HUDEP-2 (cell line): ENCODE data around the gene TMEM184C.

Experiments
- DNase-seq, 76 experiments: peaks; one replicate each; lab custom pipeline; 2025; ENCODE audit not compliant: unreplicated experiment in 76 of 76; lab: John Stamatoyannopoulos, UW

The TMEM184C gene

DNA sequence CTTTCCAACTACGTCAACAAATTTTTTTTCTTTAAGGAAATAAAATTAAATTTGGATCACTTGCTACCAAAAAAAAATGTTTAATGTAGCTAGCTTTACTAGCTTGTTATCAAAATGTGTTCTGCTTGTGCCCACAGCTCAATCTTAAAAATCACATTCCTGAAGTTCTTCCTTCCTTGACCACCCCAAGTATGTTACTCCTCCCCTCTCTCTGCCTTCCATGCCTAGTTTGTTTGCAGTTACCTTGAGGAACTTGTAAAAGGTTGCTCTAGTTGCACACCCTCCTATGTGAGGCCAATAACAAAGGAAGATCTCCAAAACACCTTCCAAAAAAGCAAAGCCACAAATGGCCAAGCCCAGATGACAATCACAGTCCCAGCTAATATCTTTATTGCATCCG lies 19.6 kb upstream of the TMEM184C start:
- no peak for DNase-seq

DNA sequence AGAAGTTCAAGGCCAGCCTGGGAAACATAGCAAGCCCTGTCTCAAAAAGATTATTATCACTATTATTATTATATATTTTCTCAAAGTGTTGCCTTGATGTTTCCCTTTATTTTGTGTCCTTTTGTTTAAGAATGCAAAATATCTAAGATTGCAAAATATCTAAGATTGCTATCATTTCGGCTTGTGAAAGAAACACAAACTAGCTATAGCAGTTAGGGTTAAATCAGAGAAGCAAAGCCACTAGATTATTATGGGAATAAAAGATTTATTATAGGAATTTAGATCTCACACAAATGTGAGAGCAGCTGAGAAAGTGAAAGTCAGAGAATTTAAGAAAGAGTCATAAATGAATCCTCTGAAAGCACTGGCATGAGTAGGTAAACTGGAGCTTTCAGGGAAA lies 18.0 kb upstream of the TMEM184C start:
- no peak for DNase-seq

- DNase-seq, result no peak
Measured at GRCh38 chr4:147599769-147600168, 17.4 kb upstream of the TMEM184C start.

GRCh38 chr4:147605499-147605898 lies 11.7 kb upstream of the TMEM184C start:
- no peak for DNase-seq

DNA sequence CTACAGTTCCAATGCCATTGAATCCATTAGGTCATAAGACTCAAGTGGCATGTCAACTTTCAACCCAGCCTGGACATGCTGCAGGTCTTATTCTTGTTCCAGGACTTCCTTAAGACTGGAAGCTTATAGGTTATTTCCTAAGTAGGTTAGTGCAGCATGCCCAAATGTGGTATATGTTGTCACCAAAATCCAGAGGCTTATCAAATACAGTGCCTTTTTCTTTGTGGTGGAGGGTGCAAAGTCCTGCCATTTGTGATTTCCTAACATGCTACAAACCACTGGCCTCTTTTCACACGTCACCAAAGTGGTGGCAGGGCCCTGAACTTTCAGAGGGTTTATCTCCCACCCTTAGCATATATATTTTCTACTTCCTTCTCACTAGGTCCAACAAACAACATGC lies 9.7 kb upstream of the TMEM184C start:
- DNase-seq, result no peak

DNA sequence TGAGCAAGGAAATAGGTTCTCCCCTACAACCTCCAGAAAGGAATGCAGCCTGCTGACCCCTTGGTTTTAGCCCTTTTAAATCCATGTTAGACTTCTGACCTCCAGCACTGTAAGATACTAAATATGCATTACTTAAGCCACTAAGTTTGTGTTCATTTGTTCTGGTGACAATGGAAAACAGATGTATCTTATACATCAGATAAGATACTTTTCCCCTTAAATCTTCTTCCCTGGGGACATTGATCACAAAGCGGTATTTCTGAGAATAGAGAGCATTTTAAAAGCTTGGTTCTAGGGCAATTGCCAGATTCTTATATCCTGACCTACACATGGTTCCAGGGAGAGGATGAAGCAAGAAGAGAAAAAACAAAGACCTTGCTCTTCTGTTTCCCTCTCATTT lies 6.5 kb upstream of the TMEM184C start:
- DNase-seq, result no peak

DNA sequence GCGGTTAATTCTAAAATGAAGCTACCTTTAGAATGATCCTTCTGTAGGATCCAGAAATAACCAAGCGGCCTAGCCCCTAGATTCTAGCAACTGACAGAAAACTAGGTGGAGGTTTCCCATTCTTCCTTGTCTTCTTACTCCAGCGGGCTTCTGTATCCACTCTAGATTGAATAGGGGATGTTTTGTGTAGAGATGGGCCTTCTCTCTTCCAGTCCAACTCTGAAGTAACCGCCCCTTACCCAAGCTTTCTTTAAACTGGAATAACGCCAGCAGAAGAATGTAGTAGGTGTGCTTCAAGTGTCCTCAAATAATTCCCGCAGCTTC lies 386 bp upstream of the TMEM184C start:
- no peak for DNase-seq

DNA sequence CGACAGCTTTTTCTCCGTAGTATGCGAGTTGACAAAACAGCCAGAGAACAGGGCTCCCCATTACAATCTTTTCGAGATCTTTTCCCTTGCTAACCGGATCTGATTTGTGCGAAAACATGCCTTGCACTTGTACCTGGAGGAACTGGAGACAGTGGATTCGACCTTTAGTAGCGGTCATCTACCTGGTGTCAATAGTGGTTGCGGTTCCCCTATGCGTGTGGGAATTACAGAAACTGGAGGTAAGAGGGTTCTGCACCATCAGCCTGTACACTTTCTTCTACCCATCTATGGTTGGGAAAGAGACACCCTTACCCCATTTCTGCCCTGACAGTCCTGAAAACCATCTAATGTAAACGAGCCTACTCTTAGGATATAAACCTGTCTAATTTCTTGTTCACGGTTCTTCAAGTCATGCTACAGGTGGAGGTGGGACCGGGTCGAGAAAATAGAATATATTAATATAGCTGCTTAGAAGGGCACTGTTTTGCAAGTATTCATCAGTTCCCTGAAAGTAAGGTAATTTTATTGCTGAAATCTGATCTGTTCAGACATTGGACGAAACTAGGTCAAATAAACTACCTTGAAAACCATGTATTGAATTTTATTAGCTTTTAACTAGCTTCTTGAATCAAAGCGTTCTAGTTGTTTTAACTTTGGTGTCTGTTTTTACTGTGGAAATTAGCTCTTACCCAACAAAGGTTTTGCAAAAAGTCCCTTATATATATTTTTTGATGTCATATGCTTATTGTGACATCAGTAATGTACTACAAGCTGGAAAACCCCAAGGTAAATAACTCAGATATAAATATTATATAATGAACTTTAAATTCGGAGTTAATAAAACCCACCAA lies 869 bp downstream of the TMEM184C start:
- DNase-seq, result peak in 1 of 76 experiments; percentile 14

DNA sequence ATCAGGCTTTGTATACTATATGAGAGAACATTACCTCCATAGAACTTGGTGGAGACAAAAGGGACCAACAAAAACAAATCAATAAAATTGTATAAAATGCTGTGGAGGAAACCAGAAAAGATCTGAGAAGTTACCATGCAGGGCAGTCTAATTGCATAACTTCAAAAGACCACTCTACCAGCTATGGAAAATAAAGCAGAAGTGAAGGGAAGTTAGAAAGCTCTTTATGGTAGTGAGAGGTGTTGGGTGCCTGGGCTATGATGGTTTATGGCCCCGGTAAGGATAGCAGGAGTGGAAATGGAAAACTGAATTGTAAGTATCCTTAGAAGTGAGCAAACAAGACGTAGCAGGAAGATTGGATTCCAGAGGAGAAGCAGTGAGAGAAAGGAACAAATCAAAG lies 3.1 kb downstream of the TMEM184C start:
- no peak for DNase-seq

DNA sequence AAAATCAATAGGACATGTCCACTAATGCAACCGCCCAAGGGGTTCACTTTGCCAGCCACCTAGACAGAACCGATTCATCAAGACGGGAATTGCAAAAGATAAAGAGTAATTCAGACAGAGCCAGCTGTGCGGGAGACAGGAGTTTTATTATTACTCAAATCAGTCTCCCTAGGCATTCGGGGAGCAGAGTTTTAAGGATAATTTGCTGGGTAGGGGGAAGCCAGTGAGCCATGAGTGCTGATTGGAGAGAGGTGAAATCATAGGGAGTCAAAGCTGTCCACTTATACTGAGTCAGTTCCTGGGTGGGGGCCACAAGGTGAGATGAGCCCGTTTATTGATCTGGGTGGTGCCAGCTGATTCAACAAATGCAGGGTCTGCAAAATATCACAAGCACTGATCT lies 8.5 kb downstream of the TMEM184C start:
- no peak for DNase-seq

- DNase-seq, result no peak
Measured at GRCh38 chr4:147626903-147627302, 9.7 kb downstream of the TMEM184C start.

DNA sequence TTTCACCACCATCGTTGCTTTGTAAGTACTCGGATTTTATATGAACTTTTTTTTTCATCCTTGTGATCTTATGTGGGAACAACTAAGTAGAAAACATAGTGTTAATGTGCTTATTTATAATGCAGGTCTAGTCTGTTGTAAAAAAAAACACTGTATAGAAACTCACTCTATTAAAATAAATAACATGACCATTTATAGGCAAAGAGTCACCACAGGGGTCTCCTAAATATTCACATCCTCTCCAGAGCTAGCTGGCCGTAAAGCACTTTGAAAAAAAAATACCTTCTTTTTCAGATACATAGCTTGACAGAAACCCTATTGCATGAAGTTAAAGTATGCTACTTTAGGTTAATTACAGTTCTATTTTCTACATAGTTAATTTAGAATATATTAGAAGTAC lies 11.2 kb downstream of the TMEM184C start:
- no peak for DNase-seq

DNA sequence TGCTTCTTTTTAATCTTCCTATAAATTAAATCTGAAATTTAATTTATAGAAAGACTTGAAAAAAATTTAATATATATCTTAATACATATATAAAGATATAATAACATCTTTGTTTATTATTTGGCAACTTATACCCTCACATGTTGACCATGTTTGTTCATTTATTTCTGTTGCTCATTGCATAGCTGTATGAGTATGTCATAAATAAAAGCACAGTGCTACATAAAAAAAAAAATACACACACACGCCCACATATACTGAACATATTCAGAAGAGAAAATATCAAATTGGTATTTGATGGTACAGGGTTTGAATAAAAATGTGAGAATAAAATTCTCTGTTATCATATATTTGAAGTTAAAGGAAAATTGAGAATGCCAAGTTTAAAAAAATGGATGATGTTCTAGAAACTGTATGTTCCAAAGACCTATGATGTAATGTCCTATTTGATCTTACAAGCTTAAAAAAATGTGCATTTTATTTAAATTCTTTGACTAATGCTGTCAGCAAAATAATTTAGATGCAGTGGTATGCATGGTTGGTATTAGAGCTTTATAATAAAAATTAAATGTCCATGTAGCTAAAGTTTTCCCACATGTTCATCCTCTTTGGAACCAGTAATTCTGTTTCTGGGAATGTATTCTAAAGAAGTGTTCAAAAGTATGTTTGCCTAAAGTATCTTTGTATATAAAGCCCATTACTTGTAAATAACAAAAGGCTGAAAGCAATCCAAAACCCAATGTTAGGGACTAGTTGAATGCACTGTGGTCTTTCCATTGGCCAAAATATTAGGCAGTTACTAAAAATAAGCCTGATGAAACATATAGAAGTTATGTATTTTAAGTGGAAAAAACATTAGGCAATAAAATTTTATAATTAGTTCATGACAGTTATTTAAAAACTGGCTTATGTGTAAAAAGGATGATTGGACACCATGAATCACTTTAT lies 12.9 kb downstream of the TMEM184C start:
- DNase-seq, result no peak

- no peak for DNase-seq
Measured at GRCh38 chr4:147633113-147633512, 15.9 kb downstream of the TMEM184C start.

- no peak for DNase-seq
Measured at GRCh38 chr4:147633643-147634042, 16.4 kb downstream of the TMEM184C start.

DNA sequence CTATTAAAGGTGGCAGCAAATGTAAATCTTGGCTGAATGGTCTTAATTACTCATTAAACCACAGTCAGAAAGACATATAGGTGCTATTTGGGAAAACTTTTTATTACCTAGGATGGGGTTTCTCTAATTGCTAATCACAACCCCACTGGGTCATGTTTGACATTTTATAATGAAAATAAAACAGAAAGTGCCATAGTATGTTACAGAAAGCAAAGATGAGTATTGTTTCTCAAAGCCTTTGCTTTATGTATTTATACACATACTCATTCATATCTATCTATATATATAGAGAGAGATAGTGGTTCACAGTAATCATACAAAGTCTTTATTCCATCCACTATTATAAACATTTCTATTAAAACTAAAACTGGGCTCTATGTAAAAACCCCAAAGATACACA lies 18.2 kb downstream of the TMEM184C start:
- DNase-seq, result no peak

GRCh38 chr4:147638365-147638764 lies 21.2 kb downstream of the TMEM184C start:
- no peak for DNase-seq

DNA sequence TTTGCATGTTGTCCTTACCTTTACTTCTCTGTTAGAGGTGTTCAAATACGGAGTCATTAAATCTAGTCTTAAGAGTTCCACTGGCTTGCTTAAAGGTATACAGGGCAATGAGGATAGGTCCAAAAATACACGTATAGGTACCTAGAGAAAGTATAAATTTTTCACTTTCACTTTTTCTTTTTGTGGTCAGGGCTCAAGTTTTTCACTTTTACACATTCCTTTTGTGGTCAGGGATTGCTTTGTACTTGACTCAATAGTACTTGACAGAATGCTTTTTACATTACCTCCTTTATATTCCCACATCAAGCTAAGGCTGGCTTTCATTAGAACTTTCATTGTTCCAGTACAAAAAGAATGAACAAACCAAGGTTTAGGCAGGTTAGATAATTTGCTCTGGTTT lies 21.7 kb downstream of the TMEM184C start:
- no peak for DNase-seq

DNA sequence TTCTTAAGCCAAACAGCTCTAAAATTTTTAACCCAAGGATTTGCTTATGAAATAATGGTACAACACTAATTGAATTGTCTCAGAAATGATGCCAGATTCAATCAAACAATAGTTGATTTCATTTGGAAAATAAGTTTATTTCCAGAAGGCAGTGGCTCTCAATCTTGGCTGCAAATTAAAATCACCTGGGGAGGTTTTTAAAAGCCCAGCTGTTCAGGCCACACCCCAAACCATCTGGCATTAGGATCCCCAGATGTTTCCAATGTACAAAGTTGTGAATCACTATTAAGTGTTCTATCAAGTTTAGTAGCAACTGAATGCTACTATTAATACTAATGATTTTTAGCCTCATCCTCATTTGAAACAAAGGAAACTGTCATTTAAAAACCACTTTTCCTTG lies 22.2 kb downstream of the TMEM184C start:
- DNase-seq, result no peak

DNA sequence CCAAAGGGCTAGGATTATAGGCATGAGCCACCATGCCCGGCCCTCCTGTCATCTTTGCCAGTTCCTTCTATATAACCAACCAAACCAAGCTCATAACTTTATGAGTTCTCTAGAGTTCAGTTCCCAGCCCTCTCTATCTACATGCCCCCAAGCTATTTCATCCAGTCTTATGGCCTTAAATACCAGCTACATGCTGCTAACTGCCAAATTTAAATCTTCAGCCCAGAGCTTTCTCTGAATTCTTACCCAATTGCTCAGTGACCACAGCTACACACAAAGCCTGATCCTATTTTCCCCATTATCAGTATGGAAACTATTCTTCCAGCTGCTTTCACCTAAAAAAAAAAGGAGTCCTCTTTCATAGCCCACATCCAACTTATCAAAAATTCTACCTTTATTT lies 23.1 kb downstream of the TMEM184C start:
- DNase-seq, result no peak

- no peak for DNase-seq
Measured at GRCh38 chr4:147643616-147644015, 26.4 kb downstream of the TMEM184C start.

- DNase-seq, result no peak
Measured at GRCh38 chr4:147644471-147644870, 27.3 kb downstream of the TMEM184C start.
